ENCODE measurements around the gene EIF4G3. TPM values are rescaled to one million over a fixed set of nuclear protein-coding genes. Genes with fewer than 3 reads are reported as not detected.

The EIF4G3 gene
- total and polyA plus RNA-seq, 9 of the 15 experiments (the other 6 are each of a cell fraction or from before 2014, with no cell fraction given), result 6.7 to 40.5 (median 32.1) TPM

GRCh38 chr1:21220815-21221214 lies 44.1 kb upstream of the EIF4G3 start:
- 62% methylated on average over 7 of the region's 7 CpGs for WGBS (ENCODE audit: insufficient coverage, low coverage, missing lambda C conversion rate)
- Histone ChIP-seq H3K4me1 (replicated peaks in 1 of 2; ENCODE audit: control insufficient read depth in 2 of 2, insufficient read depth in 2 of 2, low read length in 2 of 2) (peaks cover 3 to 19% of the 10 kb centered on the region in 2 experiments; a peak in 4 of 5 replicates), H3K27ac (ENCODE audit: extremely low read depth, low read depth, low read length) (no peak overlapping the region), H4K20me1 (replicated peaks; ENCODE audit: control insufficient read depth, insufficient read depth, low read length) (no peaks in the 10 kb centered on the region; the same call in 1 of the 2 replicates), H3K79me2 (ENCODE audit: control insufficient read depth, insufficient read depth, low read length) (no peaks in the 10 kb centered on the region), H3K36me3 (ENCODE audit: control insufficient read depth, insufficient read depth, low read length) (peaks cover 10% of the 10 kb centered on the region; the same call in 1 of the 3 replicates), H3K9me3 (replicated peaks; ENCODE audit: control insufficient read depth, insufficient read depth, low read depth, low read length) (no peaks in the 10 kb centered on the region), H2AFZ (ENCODE audit: low read depth, low read length) (no peak overlapping the region), H3K4me3 (no peak overlapping the region), H3K4me2 (ENCODE audit: insufficient read depth, low read length) (no peak overlapping the region), H3K9me1 (ENCODE audit: control insufficient read depth, insufficient read depth, low read length) (no peaks in the 10 kb centered on the region), H3K9ac (ENCODE audit: insufficient read depth in 1 of 2, low read depth in 2 of 2, low read length in 2 of 2) (no peak overlapping the region), H3K27me3 (ENCODE audit: control insufficient read depth in 2 of 2, insufficient read depth in 2 of 2, low read length in 2 of 2) (0 out of 5 replicates have a peak, but pooled peaks cover 0 to 2% of the 10 kb centered on the region in 2 experiments)
- ChIA-PET CTCF (ENCODE audit: low intra/inter-chr PET ratio) (no interaction called here), POLR2A (no interaction called here)
- intact Hi-C loops (cut with micrococcal nuclease), result no loop called here
- in situ Hi-C loops (cut with MboI), result loop anchor here (25.0 kb wide), 1 partner anchor 1309 kb away; the partner anchor contains the start of gene PLA2G2E
- FAIRE-seq (no peak), ATAC-seq (no peak), DNase-seq (ENCODE audit: extremely low read depth in 1 of 4, low spot score in 3 of 4) (no peak)
- no peak for TF ChIP-seq POLR2A (conservative IDR thresholded peaks at IDR 0.05)
- no peak for TF ChIP-seq PHF20 (IDR thresholded peaks at IDR 0.05; ENCODE audit: partially characterized antibody)
- no peak for TF ChIP-seq MTA1 (IDR thresholded peaks at IDR 0.05; ENCODE audit: borderline replicate concordance)
- TF ChIP-seq PHF21A (IDR thresholded peaks at IDR 0.05; ENCODE audit: borderline replicate concordance, low read depth), result no peak
- TF ChIP-seq HDAC2 (IDR thresholded peaks at IDR 0.05), result no peak
- no peak for TF ChIP-seq PYGO2 (tag; IDR thresholded peaks at IDR 0.05)
- TF ChIP-seq ELF2 (CRISPR knock-in tag; IDR thresholded peaks at IDR 0.05), result no peak
- TF ChIP-seq TFAM (CRISPR knock-in tag; conservative IDR thresholded peaks at IDR 0.05), result no peak
- no peak for TF ChIP-seq ZNF140 (CRISPR knock-in tag; IDR thresholded peaks at IDR 0.05)
- no peak for TF ChIP-seq EWSR1 (IDR thresholded peaks at IDR 0.05; ENCODE audit: borderline replicate concordance, low read depth, partially characterized antibody)
- TF ChIP-seq ATF6 (CRISPR knock-in tag; IDR thresholded peaks at IDR 0.05), result no peak
- no TSS peak for BruUV-seq (replicated peaks)

All from K562 (cell line).